Right atrium auricular region (tissue), 2 donors: ENCODE measurements around the gene TLR9. TPM values are rescaled to one million over a fixed set of nuclear protein-coding genes. Genes with fewer than 3 reads are reported as not detected.
A peak's percentile ranks its signal among the peaks of the same experiment; 100 is the strongest.

Experiments
- DNase-seq: peaks from one replicate; pipeline ENCODE4 v3.0.0-alpha.2; 2019; ENCODE audit warnings: low spot score
- H3K27ac ChIP-seq, 2 donors: fragments of 200-600 bp; sonication (generic); 1 replicate in 1 of 2; 2 replicates in 1 of 2; pipeline ENCODE4 v1.5.1; 2016 to 2019
- H3K27me3 ChIP-seq, 2 donors: fragments of 200-600 bp; sonication (generic); one replicate each; pipeline versions ENCODE4 v1.5.1 to v1.6.0; 2017 to 2019
- H3K36me3 ChIP-seq: fragments of 200-600 bp; sonication (generic); one replicate; pipeline ENCODE4 v1.5.1; 2016
- H3K4me1 ChIP-seq, 2 donors: fragments of 200-600 bp; sonication (generic); one replicate each; pipeline versions ENCODE4 v1.5.1 to v1.6.0; 2017 to 2019
- H3K4me3 ChIP-seq, 2 donors: fragments of 200-600 bp; sonication (generic); 1 replicate in 1 of 2; 2 replicates in 1 of 2; pipeline ENCODE4 v1.5.1; 2017 to 2019; ENCODE audit warnings: mild to moderate bottlenecking in 1 of 2, moderate library complexity in 1 of 2
- H3K9me3 ChIP-seq, 2 donors: fragments of 200-600 bp; sonication (generic); one replicate each; pipeline ENCODE4 v1.5.1; 2019
- total RNA-seq, 2 donors: library from RNA; depleted of rRNA; stranded (reverse); fragments of >200 nt; gene quantifications; one replicate each; pipeline ENCODE4 v1.1.0, GENCODE V29; 2016
- TF ChIP-seq, protein P1 (sequence below), 2 donors: fragments of 200-600 bp; sonication (generic); IDR thresholded peaks; one replicate each; pipeline ENCODE4 v1.5.1; 2019; ENCODE audit warnings: antibody characterized with exemption in 2 of 2

The TLR9 gene
- total RNA-seq, 2 donors from 2014 or later = not detected

DNA sequence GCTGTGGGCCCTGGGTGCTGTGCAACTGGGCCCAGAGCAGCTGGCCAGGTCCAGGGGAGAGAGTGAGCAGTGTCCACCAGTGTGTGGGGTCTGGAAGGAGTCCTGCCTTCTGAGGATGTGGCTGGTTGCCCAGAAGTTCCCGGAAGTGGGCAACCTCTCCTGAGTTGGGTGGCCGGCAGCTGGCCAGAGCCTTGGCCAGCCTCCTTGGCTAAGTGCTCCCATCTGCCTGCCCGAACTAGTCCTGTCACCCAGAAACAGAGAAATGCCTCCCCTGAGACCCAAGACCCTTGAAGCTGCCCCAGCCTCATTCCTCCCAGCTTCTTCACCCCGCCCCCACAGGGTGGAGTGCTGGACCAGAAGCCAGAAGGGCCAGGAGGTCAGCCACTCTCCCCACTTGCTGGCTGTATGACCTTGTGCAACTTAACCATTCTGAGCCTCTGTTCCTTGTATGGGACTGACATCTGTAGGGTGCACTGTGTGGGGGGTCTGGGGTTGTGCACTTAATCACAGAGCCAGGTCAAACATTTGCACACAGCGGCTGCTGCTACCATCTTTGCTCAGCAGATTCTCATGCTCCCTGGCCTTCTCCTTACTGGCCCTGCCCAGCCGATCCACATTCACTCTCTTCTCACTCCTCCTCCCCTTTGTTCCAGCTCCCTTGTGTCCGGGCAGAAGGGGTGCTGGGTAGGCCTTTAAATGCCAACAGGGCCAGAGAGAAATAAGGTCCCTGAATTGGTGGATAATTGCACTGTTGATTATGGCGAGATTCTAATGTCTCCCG is 35.0 kb downstream of the TLR9 start:
- DNase-seq = no peak
- no peaks in the 10 kb centered on the region for H3K36me3 ChIP-seq
- H3K4me1 ChIP-seq = peaks cover 0 to 28% of the 10 kb centered on the region in 2 donors
- TF ChIP-seq, protein P1, sequence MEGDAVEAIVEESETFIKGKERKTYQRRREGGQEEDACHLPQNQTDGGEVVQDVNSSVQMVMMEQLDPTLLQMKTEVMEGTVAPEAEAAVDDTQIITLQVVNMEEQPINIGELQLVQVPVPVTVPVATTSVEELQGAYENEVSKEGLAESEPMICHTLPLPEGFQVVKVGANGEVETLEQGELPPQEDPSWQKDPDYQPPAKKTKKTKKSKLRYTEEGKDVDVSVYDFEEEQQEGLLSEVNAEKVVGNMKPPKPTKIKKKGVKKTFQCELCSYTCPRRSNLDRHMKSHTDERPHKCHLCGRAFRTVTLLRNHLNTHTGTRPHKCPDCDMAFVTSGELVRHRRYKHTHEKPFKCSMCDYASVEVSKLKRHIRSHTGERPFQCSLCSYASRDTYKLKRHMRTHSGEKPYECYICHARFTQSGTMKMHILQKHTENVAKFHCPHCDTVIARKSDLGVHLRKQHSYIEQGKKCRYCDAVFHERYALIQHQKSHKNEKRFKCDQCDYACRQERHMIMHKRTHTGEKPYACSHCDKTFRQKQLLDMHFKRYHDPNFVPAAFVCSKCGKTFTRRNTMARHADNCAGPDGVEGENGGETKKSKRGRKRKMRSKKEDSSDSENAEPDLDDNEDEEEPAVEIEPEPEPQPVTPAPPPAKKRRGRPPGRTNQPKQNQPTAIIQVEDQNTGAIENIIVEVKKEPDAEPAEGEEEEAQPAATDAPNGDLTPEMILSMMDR (IDR thresholded peaks at IDR 0.05) = no peak
- no peak overlapping the region for H3K27ac ChIP-seq
- H3K4me3 ChIP-seq = no peak overlapping the region
- no peaks in the 10 kb centered on the region for H3K9me3 ChIP-seq
- H3K27me3 ChIP-seq = no peaks in the 10 kb centered on the region

DNA sequence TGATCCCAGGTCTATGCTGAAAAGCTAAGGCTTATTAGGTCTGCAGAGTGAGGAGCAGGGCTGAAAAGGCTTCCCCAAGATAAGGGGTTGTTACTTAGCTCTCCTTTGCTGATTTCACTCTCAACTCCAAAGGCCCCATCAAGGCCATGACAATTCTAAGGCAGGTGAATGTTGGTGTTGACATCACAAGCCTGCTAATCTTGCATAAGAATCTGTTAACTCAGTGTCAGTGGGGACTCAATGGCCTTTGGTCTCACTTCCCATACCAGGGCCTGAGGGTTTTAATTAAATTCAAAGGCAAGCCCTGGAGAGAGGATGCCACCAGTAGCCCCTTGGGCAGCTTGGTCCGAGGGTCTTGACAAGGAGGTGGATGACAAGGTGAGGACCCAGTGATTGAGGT is 36.9 kb downstream of the TLR9 start:
- Histone ChIP-seq H3K9me3 (no peaks in the 10 kb centered on the region), H3K27me3 (no peaks in the 10 kb centered on the region), H3K4me3 (no peak overlapping the region), H3K36me3 (no peaks in the 10 kb centered on the region), H3K4me1 (peaks cover 0 to 28% of the 10 kb centered on the region in 2 donors), H3K27ac (no peak overlapping the region)
- no peak for DNase-seq
- TF ChIP-seq, protein P1 (IDR thresholded peaks at IDR 0.05) = no peak

DNA sequence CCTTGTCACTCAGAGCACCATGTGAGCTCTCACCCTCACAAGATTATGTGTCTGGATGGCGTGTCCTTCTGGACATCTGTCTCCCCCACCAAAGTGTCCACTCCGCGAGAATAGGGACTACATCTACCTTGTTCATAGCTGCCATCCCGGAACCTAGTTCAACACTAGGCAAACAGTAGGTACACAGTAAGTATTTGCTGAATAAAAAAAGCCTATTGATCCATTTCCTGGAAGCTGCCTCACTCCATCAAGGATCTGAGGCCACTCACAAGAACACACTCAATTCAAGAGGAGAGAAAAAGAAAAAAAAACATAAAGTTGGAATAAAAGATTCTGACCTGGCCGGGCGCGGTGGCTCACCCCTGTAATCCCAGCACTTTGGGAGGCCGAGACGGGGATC is 38.7 kb downstream of the TLR9 start:
- no peak for DNase-seq
- Histone ChIP-seq H3K4me3 (no peak overlapping the region), H3K36me3 (no peaks in the 10 kb centered on the region), H3K4me1 (peaks cover 0 to 20% of the 10 kb centered on the region in 2 donors), H3K27me3 (no peaks in the 10 kb centered on the region), H3K9me3 (no peaks in the 10 kb centered on the region), H3K27ac (no peak overlapping the region)
- TF ChIP-seq, protein P1 (IDR thresholded peaks at IDR 0.05) = no peak

DNA sequence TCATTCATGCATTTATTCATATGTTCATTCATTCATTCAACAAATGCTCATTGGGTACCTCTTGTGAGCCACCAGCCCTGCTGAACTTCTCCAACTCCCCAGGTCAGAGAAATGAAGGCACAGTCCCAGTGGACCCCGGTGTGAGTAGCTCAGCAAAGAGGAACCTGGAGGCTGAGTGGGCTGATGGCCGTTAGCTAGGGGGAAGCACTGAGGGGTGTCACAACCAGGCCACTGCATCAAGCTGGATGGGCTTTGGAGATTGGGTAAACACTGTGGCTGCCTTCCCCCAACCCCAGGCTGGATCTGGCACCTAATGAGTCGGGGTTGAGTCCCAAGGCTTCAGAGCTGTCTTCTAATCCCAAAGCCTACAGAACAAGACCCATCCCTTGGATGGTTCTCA is 39.6 kb downstream of the TLR9 start:
- no peaks in the 10 kb centered on the region for H3K9me3 ChIP-seq
- H3K4me3 ChIP-seq = no peak overlapping the region
- H3K27me3 ChIP-seq = no peaks in the 10 kb centered on the region
- TF ChIP-seq, protein P1 (IDR thresholded peaks at IDR 0.05) = no peak
- no peak for DNase-seq
- H3K27ac ChIP-seq = no peak overlapping the region
- no peaks in the 10 kb centered on the region for H3K36me3 ChIP-seq
- peaks cover 0 to 16% of the 10 kb centered on the region in 2 donors for H3K4me1 ChIP-seq

DNA sequence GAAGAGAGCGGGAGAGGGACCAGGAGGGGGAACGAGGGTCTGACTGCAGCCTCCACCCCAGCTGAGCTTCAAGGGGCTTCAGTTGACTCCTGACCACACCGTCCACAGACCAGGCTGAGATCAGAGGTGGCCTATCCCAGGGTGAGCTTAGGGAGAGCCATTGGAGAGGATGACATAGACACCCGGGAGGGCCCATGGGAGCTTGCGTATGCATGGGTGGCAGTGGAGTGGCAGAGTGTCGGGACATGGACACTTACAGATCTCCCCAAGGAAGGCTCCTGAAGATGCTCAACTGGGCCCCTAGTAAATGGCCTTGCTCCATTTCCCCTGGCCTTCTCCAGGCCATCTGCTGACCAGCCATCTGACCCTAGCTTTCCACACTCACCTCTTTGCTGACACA is 40.1 kb downstream of the TLR9 start:
- Histone ChIP-seq H3K4me1 (peaks cover 0 to 11% of the 10 kb centered on the region in 2 donors), H3K27ac (no peak overlapping the region), H3K9me3 (no peaks in the 10 kb centered on the region), H3K4me3 (no peak overlapping the region), H3K27me3 (no peaks in the 10 kb centered on the region), H3K36me3 (no peaks in the 10 kb centered on the region)
- TF ChIP-seq, protein P1 (IDR thresholded peaks at IDR 0.05) = no peak
- no peak for DNase-seq

DNA sequence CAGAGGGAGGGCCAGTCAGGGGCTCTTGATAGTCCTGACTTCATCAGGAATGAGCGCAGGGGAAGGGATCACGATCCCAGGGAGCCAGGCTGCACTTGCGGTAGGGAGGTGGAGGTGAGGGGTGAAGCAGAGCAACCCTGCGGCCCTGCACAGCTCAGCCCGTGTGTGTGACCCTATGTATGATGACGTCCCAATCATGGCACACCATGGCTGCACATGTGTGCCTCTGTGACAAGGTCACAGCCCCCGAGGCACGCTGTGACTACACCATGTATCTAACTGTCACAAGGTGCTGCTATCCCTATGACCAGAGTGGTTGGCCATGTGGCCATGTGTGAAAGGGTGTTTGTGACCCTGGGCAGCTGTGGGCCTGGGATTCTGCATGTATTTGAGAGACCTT is 40.8 kb downstream of the TLR9 start:
- TF ChIP-seq, protein P1 (IDR thresholded peaks at IDR 0.05) = no peak
- Histone ChIP-seq H3K4me1 (peaks cover 0 to 5% of the 10 kb centered on the region in 2 donors), H3K9me3 (no peaks in the 10 kb centered on the region), H3K27me3 (no peaks in the 10 kb centered on the region), H3K36me3 (no peaks in the 10 kb centered on the region), H3K27ac (peak overlapping the region; percentile 19 to 47), H3K4me3 (no peak overlapping the region)
- no peak for DNase-seq
